Activated CD8-positive, alpha-beta memory T cell treated with anti-CD3 and anti-CD28 coated beads, Interleukin-2, amount 10 ng/mL, durations not matched to agents 7 days and 5 days (primary cell): Measurements from ENCODE around the gene TRIM14. TPM values are rescaled to one million over a fixed set of nuclear protein-coding genes. Genes with fewer than 3 reads are reported as not detected.
"Not testable (repeated sequence)": the region's sequence is repeated elsewhere in the genome, so short reads cannot be mapped to it uniquely, and the experiment has no call there.

Experiments
- ATAC-seq: fragments of 150-1000 bp; cut with Tn5 transposase; one replicate; pipeline ENCODE4 v1.10.0; 2021; ENCODE audit warnings: moderate library complexity
- CTCF ChIA-PET: fragments of 350-600 bp; sonication (Branson Sonifier 250); formaldehyde crosslinking; loops from one replicate; lab custom pipeline; 2021; ENCODE audit warnings: antibody characterized with exemption; lab: Charles Lee
- DNase-seq: peaks from one replicate; pipeline ENCODE4 v3.0.0-alpha.2; 2020
- H3K27ac Mint-ChIP-seq: one replicate; pipeline ENCODE4 v1.8.0; 2021; ENCODE audit warnings: mild to moderate bottlenecking, mixed read lengths
- H3K27me3 Mint-ChIP-seq: one replicate; pipeline ENCODE4 v1.8.0; 2021; ENCODE audit warnings: mixed read lengths
- H3K36me3 Mint-ChIP-seq: one replicate; pipeline ENCODE4 v1.8.0; 2021; ENCODE audit warnings: mild to moderate bottlenecking, mixed read lengths
- H3K4me1 Mint-ChIP-seq: one replicate; pipeline ENCODE4 v1.8.0; 2021; ENCODE audit warnings: mixed read lengths
- H3K4me3 Mint-ChIP-seq: one replicate; pipeline ENCODE4 v1.8.0; 2021; ENCODE audit warnings: mild to moderate bottlenecking, moderate library complexity, mixed read lengths
- H3K9me3 Mint-ChIP-seq: one replicate; pipeline ENCODE4 v1.8.0; 2022; ENCODE audit warnings: low read depth, mixed read lengths
- total RNA-seq, 2 experiments: library from RNA; stranded (reverse); gene quantifications; one replicate each; pipeline ENCODE4 v1.2.3, GENCODE V29; 2021

TRIM14 gene
- total RNA-seq, 2 experiments from 2014 or later: 84.6 to 128 TPM

DNA sequence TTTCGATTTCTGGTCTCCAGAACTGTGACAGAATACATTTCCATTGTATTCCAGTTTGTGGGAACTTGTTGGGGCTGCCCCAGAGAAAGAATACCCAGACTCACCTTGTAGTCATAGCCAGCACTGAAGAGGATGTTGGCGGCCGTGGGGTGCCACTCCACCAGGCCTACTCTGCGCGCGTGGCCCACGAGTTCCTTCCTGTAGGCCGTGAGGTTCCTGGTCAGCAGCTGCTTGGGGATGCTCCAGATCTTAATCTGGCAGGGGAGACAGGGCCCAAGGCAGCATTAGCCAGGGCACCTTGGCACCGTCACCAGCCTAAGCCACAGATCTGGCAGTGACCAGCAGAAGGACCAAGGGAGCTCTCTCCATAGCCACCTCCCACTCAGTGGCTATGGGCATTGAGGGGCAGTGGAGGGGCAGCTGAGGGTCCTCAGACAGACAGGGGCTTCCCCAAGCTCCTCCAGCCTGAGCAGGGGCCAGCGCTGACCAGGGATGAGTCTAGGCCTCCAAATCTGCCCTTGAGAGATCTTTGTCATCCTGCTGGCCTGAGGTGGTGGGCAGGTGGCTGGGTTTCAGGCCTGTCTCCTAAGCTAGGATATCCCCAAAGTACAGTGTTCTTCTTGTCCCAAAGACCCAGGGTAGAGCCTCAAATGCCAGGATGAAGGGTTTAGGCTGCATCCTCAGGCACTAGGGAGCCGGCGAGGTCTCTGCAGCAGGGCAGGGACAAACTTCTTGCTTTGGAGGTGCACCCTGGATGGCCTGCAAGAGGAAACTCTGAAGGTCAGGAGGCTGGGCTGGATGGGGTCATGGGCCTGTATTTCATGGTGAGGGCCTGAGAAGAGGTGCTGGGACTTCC lies 15.9 kb upstream of the TRIM14 start:
- H3K4me3 Mint-ChIP-seq: no peak overlapping the region
- H3K4me1 Mint-ChIP-seq: peaks cover 9% of the 10 kb centered on the region
- H3K9me3 Mint-ChIP-seq: no peaks in the 10 kb centered on the region
- H3K27ac Mint-ChIP-seq: no peak overlapping the region
- CTCF ChIA-PET: no interaction called here
- H3K27me3 Mint-ChIP-seq: no peaks in the 10 kb centered on the region
- no peaks in the 10 kb centered on the region for H3K36me3 Mint-ChIP-seq
- no peak for ATAC-seq
- DNase-seq: no peak

DNA sequence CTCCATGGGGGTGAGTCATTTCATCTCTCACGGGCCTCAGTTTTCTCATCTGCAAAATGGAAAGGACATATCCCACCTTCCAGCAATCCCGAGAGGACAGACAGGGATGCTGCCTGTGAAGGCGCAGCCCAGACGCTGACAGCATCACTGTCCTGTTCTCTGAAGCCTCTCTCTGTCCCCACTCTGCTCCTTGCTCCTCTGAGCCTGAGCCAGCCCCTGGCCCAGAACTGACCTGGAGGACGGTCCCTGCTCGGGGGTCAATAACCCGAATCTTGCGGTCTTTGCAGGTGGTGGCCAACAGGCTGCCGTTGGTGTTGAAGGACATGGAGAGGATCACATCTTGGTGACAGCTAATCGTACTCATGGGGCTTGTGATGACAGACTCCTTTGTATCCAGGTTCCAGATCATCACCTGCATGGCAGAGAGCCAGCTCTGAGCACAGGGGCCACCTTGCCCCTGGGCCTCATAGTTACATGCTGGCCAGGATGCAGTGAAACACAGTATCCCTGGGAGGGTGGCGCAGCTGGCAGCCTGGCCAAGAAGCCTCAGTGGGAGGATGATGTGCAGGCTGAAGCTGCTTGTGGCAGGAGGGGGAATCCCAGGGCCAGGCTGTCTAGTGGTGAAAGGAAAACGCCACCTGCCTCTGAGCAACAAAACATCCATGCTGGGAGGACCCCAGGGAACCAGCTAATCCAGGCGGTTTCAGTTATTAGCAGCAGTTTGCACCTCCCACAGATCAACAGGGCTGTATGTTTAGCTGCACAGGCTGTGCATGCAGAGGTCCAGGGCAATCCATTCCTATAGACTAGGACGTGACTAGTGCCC lies 14.0 kb upstream of the TRIM14 start:
- Mint-ChIP-seq H3K4me1 (peaks cover 17% of the 10 kb centered on the region), H3K4me3 (no peak overlapping the region), H3K36me3 (no peaks in the 10 kb centered on the region), H3K27ac (no peak overlapping the region), H3K9me3 (no peaks in the 10 kb centered on the region), H3K27me3 (no peaks in the 10 kb centered on the region)
- no peak for DNase-seq
- no peak for ATAC-seq
- CTCF ChIA-PET: interaction anchor here (1.5 kb wide), 1 partner anchor 8 kb away, joined by 3 read pairs; no protein-coding TSS in a partner anchor

DNA sequence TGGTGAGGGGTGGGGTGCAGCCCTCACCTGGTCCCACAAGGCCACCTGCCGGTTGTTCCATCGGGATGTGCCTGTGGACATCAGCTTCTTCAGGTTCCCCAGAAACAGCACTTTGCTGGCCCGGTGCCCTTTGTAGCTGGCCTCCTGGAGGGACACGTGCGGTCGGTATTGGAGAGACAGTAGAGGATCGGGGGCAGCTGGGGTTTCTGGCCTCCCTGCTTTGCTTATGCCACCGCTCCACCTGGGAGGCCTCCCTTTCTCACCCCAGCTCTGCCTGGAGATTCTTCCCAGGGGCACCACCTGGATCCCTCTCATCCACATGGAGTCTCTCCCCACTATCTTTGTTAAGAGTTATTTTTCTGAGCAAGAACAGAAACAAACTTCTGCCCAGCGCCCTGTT lies 13.1 kb upstream of the TRIM14 start:
- Mint-ChIP-seq H3K27me3 (no peaks in the 10 kb centered on the region), H3K27ac (no peak overlapping the region), H3K4me3 (no peak overlapping the region), H3K4me1 (peaks cover 17% of the 10 kb centered on the region), H3K36me3 (no peaks in the 10 kb centered on the region), H3K9me3 (no peaks in the 10 kb centered on the region)
- CTCF ChIA-PET: interaction anchor here (1.5 kb wide), 1 partner anchor 9 kb away, joined by 3 read pairs; no protein-coding TSS in a partner anchor
- ATAC-seq (no peak), DNase-seq (no peak)

DNA sequence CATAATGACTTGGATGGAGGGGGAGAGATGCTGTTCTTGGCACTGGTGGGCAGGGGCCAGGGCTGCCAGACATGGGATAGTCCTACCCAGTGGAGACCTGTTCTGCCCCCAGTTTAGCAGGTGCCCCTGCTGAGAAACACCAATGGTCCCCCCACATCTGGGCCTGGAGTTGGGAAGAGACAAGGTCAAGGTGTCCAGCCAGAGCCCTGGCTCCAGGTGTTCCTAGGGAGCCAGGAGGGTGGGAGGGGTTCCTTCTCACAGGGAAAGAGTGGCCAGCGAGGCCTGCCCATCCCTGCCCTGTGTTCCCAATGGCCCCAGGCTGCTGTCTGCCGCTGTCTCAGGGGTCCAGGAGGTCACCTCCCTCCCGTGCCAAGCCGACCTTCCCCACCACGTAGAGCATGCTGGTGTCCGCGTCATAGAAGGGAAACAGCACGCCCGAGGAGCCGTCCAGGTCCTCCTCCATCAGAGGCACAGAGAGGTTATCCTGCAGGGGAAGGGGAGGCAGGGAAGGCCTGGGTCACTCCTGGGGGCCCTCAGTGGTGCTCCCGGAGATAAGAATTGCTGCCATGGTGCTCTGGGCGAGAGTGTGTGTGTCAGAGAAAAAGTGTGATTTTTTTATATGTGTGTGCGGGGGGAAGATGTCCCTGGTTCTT lies 11.7 kb upstream of the TRIM14 start:
- DNase-seq (no peak), ATAC-seq (no peak)
- Mint-ChIP-seq H3K27ac (no peak overlapping the region), H3K27me3 (no peaks in the 10 kb centered on the region), H3K4me3 (no peak overlapping the region), H3K4me1 (peaks cover 17% of the 10 kb centered on the region), H3K9me3 (no peaks in the 10 kb centered on the region), H3K36me3 (peaks cover 4% of the 10 kb centered on the region)
- CTCF ChIA-PET: no interaction called here

DNA sequence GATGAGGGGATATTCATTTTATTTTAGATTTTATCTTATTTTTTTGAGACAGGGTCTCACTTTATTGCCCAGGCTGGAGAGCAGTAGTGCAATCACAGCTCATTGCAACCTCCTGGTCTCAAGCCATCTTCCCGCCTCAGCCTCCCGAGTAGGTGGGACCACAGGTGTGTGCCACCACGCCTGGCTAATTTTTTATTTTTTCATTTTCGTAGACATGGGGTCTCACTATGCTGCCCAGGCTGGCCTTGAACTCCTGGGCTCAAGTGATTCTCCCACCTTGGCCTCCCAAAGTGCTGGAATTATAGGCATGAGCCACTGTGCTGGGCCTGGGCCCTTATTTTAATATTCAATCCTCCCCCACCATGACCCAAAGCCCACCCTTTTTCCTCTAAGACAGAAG lies 11.0 kb upstream of the TRIM14 start:
- H3K27me3 Mint-ChIP-seq, H3K27ac Mint-ChIP-seq, H3K36me3 Mint-ChIP-seq, H3K4me3 Mint-ChIP-seq, ATAC-seq, H3K9me3 Mint-ChIP-seq, DNase-seq: not testable (repeated sequence)
- peaks cover 17% of the 10 kb centered on the region for H3K4me1 Mint-ChIP-seq
- CTCF ChIA-PET: interaction anchor here (1.4 kb wide), 1 partner anchor 9 kb away, joined by 3 read pairs; no protein-coding TSS in a partner anchor

DNA sequence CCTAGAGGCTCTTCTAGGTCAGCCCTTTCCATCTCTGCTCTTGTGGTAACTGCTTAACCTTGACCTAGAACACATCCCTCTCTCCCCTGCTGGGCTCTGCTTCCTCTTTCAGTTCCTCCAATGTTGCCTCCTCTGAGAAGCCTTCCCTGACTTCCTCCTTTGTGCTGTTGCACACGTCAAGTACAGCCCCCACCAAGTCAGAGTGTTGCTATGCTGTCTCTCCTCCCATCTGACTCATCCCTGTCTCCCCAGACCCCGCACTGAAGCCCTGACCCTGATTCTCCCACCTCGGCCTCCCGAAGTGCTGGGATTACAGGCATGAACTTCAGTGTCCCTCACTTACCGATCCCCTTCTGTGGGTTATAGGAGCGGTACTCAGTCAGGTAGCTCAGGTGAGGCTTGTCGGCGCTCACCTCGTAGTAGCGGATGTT lies 10.4 kb upstream of the TRIM14 start:
- Mint-ChIP-seq H3K36me3 (peaks cover 7% of the 10 kb centered on the region), H3K27ac (peak overlapping the region; percentile 56), H3K4me1 (peaks cover 14% of the 10 kb centered on the region), H3K9me3 (no peaks in the 10 kb centered on the region), H3K4me3 (no peak overlapping the region), H3K27me3 (no peaks in the 10 kb centered on the region)
- no peak for DNase-seq
- CTCF ChIA-PET: interaction anchor here (1.4 kb wide), 1 partner anchor 8 kb away, joined by 3 read pairs; no protein-coding TSS in a partner anchor
- ATAC-seq: peak; percentile 58

DNA sequence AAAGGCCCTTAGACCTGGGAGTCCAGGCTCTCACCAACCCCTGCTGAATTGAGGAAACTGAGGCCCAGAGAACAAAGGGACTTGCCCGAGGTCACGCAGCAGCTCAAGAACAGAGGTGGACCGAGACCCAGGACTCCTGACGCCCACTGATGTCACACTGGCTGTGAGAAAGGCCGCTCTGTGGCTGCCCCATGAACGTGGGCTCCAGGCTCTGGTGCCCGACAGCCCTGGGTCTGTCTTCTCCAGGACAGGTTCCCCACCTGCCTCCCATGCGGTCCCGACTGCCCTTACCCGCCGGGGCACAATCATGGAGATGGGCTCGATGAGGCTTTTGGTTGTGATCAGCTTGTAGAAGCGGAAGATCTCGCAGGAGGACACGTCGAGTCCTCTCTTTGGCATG lies 9.3 kb upstream of the TRIM14 start:
- no peak overlapping the region for H3K4me3 Mint-ChIP-seq

DNA sequence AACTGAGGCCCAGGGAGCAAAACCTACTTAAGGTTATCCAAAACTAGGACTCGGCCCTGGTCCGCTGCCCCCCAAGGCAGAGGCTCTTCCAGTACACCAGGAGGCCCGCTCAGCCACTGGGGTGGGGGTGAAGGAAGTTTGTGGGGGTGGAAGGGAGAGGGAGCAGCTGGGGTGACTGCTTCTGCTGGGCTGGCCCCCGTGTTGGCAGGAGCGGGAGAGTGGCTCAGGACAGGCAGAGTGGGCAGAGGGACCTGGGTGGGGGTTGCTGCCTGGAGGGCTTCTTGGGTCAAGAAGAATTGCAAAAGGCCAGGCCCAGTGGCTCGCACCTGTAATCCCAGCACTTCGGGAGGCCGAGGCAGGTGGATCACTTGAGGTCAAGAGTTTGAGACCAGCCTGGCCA lies 8.2 kb upstream of the TRIM14 start:
- H3K4me1 Mint-ChIP-seq: peaks cover 10% of the 10 kb centered on the region
- H3K27ac Mint-ChIP-seq: no peak overlapping the region
- no peak for ATAC-seq
- no peaks in the 10 kb centered on the region for H3K27me3 Mint-ChIP-seq
- H3K36me3 Mint-ChIP-seq: peaks cover 7% of the 10 kb centered on the region
- no peak overlapping the region for H3K4me3 Mint-ChIP-seq
- no peak for DNase-seq
- no peaks in the 10 kb centered on the region for H3K9me3 Mint-ChIP-seq
- CTCF ChIA-PET: interaction anchor here (0.6 kb wide), 2 partner anchors 91 to 828 kb away, joined by 3 to 4 read pairs; no protein-coding TSS in a partner anchor

More for the DNA sequence above, 9.3 kb upstream of the TRIM14 start:
- H3K27me3 Mint-ChIP-seq: no peaks in the 10 kb centered on the region
- peaks cover 10% of the 10 kb centered on the region for H3K4me1 Mint-ChIP-seq
- peaks cover 7% of the 10 kb centered on the region for H3K36me3 Mint-ChIP-seq
- no peak for DNase-seq
- CTCF ChIA-PET: no interaction called here
- no peak overlapping the region for H3K27ac Mint-ChIP-seq
- H3K9me3 Mint-ChIP-seq: no peaks in the 10 kb centered on the region
- ATAC-seq: no peak

DNA sequence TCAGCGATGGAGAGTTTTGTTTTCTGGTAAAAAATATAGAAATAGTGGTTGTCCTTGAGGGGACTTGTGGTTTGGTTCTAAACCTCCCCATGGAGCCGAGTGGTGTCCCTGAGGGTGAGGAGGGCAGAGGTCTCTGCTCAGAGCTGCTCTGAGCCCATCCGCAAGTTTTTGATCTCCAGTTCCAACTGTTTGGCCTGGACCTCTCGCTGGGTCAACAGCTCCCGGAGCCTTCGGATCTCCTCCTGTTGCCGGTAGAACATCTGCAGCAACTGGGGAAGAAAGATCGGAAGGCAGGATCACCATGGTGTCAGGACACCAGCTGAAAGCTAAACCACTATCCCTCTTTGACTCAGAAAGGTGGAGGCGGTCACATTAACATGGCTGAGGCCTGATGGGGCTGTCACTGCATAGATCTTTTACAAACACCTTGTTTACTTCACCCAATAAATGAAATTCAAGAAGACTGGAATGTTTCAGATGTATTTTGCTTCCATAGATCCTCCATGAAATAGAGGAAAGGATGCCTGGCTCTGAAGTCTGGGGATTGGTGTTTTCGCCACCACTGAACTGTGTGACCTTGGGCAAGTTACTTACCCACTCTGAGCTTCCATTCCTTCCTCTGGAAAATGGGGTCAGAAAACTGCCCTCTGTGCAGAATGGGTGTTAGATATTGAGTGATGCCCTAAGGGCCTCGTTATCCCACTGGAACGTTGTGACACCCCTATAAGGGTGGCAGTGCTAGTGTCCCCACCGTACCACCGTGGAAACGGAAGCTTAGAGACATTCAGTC lies 5.8 kb upstream of the TRIM14 start:
- ATAC-seq (no peak), DNase-seq (no peak)
- Mint-ChIP-seq H3K27me3 (no peaks in the 10 kb centered on the region), H3K9me3 (no peaks in the 10 kb centered on the region), H3K27ac (no peak overlapping the region), H3K36me3 (peaks cover 7% of the 10 kb centered on the region), H3K4me1 (peaks cover 32% of the 10 kb centered on the region), H3K4me3 (no peak overlapping the region)
- CTCF ChIA-PET: interaction anchor here (1.2 kb wide), 1 partner anchor 69 kb away, joined by 3 read pairs; no protein-coding TSS in a partner anchor

DNA sequence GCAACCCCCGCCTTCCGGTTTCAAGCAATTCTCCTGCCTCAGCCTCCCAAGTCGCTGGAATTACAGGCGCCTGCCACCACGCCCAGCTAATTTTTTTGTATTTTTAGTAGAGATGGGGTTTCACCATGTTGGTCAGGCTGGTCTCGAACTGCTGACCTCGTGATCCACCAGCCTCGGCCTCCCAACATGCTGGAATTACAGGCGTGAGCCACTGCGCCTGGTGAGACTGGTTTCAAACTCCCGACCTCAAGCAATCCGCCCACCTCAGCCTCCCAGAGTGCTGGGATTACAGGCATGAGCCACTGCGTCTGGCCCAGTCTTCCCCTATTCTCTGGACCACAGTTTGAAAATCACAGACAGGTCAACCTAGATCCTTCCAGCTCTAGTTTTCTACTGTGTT lies 5.1 kb upstream of the TRIM14 start:
- not testable (repeated sequence) for H3K27me3 Mint-ChIP-seq, H3K9me3 Mint-ChIP-seq, ATAC-seq, H3K4me3 Mint-ChIP-seq, H3K36me3 Mint-ChIP-seq, H3K27ac Mint-ChIP-seq, DNase-seq
- H3K4me1 Mint-ChIP-seq: peaks cover 30% of the 10 kb centered on the region
- CTCF ChIA-PET: interaction anchor here (1.2 kb wide), 1 partner anchor 69 kb away, joined by 3 read pairs; no protein-coding TSS in a partner anchor

DNA sequence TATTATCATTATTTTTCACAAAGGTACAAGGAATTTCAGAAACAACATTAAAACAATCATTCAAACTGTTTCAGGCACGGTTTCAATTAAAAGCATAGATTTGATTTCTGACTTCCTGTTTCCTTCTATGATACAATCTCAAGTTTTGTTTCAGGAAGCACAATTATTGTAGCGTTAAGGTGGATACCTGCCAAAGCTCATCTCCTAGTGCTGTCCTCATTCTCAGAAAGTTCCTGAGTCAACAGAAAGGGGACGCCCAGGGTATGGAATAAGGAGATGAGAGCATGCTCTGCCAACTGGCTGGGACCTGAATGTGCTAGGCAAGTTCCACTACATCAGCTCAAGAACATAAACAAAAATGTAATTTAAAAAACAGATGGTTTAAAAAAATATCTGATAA lies 2.0 kb upstream of the TRIM14 start:
- DNase-seq (no peak), ATAC-seq (no peak)
- CTCF ChIA-PET: interaction anchor here (0.6 to 5.2 kb wide), 11 partner anchors 8 to 235 kb away, joined by 3 to 49 read pairs (median 5); partner anchors contain the start of genes CORO2A and TBC1D2
- H3K27me3 Mint-ChIP-seq: no peaks in the 10 kb centered on the region
- H3K4me3 Mint-ChIP-seq: no peak overlapping the region
- H3K27ac Mint-ChIP-seq: no peak overlapping the region
- peaks cover 15% of the 10 kb centered on the region for H3K36me3 Mint-ChIP-seq
- H3K4me1 Mint-ChIP-seq: peaks cover 42% of the 10 kb centered on the region
- no peaks in the 10 kb centered on the region for H3K9me3 Mint-ChIP-seq

DNA sequence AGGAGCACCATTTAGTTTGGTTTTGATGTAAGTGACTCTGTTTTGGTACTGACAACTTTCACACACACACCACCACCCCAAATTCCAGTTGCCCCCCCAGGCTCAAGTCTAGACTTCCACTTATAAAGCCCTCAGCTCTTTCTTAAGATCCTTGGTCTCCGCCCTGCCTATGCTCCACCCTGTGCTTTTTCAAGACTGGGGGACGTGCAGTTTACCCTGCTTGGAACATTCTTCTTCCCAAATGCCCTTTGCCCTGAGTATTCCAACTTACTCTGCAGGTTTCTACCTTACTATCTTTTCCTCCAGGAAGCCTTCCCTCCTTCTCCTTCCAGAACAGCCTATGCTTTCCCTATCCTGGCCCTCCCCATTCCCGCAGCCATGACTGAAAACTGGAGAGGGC lies 1.5 kb upstream of the TRIM14 start:
- Mint-ChIP-seq H3K4me1 (peaks cover 42% of the 10 kb centered on the region), H3K36me3 (peaks cover 17% of the 10 kb centered on the region), H3K9me3 (no peaks in the 10 kb centered on the region), H3K27me3 (no peaks in the 10 kb centered on the region), H3K4me3 (peak overlapping the region; percentile 82), H3K27ac (peak overlapping the region; percentile 91)
- ATAC-seq (no peak), DNase-seq (no peak)
- CTCF ChIA-PET: interaction anchor here (2.1 to 5.2 kb wide), 5 partner anchors 10 to 144 kb away, joined by 6 to 49 read pairs (median 19); partner anchors contain the start of genes CORO2A and TBC1D2
